GM18499 (cell line): ENCODE results near the gene CFAP99.
A peak's percentile ranks its signal among the peaks of the same experiment; 100 is the strongest.
"Not testable (repeated sequence)": the region's sequence is repeated elsewhere in the genome, so short reads cannot be mapped to it uniquely, and the experiment has no call there.

Source experiments
- ATAC-seq: cut with Tn5 transposase; IDR thresholded peaks from one replicate; pipeline ENCODE4 v1.9.1; 2021; ENCODE audit warnings: moderate number of reproducible peaks; ENCODE audit not compliant: insufficient read depth, unreplicated experiment

The CFAP99 gene

DNA sequence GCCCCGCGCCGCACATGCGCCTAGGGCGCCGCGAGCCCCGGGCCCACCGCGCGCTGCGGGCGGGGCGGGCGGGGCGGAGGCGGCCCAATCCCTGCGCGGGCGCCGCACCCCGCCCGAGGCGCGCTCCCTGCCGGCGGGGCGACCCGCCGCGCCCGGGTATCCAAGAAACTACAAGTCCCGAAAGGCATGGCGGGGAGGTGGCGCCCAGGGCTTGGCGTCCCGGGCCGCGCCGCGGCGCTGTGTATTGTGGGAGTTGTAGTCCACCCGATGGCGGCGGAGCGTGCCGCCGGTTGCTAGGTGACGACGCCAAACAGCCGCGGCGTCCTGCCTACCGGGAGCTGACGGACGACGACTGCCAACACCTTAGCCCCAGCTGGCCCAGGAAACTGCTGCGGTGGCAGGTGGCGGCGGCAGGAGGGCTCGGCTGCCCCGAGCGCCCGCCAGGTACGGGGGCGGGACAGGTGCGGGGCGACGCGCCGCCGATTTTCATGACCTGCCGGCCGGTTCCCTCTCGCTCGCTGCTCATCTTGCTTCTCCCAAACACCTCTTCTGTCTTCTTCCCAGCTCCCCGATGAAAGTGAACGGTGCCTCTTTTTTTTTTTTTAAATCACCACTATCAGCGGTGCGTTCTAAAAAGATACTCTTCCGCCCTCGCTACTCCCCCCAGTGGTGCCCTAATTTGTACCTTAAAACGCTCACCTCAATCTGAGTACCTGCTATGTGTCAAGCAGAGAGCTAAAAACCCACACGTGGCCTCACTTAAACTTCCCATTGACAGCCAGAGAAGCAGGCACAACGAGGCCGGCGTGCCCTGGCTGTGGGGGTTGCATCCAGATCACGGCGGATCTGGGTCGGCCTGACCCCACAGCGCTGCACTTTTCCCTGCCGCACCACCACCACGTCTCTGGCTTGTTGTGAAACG lies at the start of gene CFAP99:
Gene CFAP99 (plus strand): TSS at position 306 of the 922 bp plus-strand sequence.
- peak; percentile 61 for ATAC-seq

DNA sequence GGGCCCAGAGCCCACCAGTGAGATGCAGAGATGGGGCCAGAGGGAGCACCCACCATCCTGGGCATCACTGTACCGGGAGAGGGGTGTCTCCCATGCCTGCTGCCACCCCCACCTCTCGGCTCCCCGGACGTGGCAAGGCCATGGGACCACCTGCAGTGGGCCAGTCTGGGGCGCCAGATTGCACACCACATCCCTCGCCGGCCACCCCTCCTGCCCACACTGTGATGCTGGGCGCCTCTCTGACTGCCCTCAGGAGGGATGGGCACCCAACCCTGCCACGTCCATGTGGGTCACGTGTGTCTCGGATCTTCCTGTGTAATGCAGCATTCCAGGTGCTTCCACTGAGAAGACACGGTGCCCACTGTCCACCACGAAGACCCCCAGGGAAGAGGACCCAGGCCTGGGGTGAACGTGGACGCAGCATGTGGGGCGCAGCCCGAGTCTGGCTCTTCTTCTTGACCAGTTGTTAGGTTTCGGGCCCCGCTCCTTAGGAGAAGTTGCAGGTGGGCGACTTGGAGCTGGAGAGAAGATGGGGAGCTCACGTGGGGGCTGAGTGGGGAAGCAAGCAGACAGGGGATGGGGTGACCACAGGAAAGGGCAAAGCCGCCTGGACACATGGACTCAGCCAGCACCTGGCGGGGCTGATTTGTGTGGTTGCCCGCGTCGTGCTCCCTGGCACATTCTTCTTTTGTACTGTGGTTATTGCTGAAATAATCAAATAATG lies 48.0 kb upstream of the CFAP99 start:
- ATAC-seq = no peak

DNA sequence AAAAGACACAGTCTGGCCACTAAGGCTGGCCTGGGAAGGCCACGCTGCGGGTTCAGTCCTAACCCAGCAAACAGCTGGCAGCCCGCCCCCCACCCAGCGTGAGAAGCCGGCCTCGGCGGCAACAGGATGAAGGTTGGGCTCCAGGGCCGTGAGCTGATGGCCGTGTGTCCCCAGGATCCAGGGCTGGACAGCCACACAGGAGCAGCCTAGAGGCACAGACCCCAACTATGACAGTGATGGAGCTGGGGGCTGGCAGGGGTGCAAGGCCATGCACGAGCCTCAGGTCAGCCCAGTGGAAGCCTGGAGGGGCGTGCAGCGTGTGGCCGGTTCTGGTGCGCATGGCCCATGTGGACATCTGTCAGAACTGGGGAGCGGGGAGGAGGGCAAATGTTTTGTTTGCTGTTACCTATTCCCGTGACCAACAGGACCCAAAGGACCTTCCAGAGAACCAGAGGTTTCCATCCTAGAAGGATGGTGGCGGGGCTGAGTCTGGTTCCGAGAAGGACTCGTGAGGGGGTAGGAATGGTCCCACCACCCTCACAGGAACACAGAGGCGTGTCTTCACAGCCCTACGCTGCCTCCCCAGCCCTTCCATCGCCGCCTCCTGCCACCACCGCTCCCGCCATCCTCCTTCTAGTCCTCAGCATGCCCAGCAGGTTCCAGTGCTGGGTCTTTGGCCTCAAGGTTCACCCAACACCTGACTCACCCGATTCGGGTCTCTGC lies 46.8 kb upstream of the CFAP99 start:
- ATAC-seq = no peak

DNA sequence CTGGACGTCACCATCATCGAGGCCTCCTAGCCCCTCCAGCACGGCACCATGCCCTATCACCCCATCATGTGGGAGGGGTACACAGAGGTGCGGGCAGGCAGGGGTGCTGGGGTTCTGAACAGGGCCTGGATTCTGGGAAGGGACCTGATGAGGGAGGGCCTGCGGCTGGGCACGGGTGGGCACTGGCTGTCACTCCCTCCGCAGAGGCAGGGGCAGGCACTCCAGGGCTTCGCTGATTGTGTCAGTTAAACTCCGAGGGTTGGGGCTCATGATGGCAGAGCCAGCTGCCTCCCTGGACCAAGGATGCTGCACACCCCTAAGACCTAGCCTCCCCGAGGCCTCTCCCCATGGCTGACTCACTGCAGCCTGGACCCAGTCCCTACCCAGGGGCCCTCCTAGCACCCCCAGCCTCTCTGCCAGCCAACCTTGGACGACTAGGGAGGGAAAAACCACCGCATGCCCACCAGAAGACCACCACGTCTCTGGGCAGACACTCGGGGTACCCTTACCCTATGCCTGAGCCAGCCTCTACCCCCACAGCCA lies 46.2 kb upstream of the CFAP99 start:
- no peak for ATAC-seq

DNA sequence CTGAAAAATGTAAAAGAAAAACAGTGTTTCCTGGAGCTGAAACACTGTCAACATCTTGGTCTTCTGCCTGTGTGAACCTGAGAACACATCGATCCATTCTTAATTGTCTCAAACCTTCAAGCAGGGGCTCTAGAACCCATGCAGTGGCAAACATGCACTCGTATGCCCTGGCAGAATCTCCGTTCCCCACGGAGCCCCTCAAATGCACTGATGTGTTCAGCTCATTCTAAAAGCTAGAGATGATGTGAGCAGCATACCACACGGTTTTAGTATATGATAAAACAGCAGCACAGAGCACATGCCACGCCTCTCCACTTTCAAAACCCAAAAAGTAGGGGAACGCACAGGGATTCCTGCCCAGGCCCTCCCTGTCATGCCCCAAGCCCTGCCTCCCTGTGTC lies 45.2 kb upstream of the CFAP99 start:
- no peak for ATAC-seq

DNA sequence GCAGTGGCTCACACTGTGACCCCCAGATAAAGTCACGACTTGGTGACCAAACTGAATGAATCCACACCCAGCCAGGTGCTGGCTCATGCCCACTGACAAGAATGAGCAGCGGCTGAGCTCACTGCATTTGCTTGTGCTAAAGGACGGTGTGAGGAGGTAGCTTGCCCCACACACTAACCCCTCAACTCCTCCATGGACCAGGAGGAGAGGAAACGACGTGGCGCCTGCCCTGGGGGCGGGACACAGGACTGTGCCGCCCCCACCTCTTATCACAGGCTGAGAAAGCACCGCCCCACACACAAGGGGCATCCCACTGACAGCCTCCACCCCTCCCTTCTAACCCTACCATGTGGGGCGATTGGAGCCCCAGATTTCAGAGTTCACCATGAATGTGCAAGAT lies 43.3 kb upstream of the CFAP99 start:
- ATAC-seq = no peak

DNA sequence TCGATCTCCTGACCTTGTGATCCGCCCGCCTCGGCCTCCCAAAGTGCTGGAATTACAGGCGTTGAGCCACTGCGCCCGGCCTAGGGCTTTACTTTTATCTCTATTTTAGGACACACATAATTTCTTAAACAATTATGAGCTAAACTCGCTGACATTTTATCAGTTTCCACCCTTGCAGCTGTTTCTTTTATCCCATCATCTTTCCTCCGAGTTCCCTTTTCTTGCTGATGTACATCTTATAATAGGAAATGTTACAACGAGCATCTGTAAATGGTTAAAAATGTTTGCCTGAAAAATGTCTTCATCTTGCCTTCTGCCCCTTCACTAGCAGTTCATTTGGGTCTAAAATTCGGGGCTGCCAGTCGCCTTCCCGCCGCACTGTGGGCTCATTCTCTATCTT lies 41.5 kb upstream of the CFAP99 start:
- ATAC-seq = no peak

DNA sequence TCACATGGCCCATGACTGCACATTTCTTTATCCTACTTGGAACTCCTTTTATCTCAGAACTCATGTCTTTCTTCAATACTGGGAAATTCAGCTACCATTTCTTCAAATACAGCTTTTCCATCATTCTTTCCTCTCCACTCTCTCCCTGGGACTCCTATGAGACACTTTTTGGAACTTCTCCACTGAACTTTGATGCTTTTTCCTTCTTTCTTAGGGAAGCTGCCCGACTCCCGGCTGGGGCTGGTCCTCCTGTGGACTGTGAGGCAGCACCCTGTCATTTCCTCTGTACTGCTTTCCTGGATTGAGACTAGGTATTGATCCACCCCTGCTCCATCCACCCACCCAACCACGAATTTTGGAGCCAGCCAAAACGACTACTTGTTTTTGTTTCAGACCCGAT lies 40.4 kb upstream of the CFAP99 start:
- no peak for ATAC-seq

DNA sequence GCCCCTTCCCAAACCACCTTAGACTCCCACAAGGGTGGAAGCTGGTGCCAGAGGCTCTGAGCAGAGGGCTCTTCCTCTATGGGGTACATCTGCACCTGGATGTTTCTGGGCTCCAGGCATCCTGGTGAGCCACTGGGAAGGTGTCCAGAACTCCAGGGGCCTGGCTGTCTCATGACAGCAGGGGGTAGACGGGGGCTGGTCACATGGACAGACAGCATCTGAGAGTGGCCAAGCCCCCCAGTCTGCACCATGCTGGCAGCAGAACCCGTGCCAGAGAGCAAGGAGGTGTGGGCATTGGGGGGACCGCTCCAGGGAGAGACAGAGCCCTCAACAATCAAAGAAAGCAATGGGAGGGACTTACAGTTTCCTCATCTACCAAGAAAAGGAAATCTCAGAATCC lies 39.9 kb upstream of the CFAP99 start:
- ATAC-seq = no peak

DNA sequence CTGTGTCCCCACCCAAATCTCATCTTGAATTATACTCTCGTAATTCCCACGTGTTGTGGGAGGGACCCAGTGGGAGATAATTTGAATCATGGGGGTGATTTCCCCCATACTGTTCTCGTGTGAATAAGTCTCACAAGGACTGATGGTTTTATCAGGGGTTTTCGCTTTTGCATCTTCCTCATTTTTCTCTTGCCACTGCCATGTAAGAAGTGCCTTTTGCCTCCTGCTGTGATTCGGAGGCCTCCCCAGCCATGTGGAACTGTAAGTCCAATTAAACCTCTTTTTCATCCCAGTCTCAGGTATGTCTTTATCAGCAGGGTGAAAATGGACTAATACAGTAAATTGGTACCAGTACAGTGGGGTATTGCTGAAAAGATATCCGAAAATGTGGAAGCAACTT lies 38.2 kb upstream of the CFAP99 start:
- ATAC-seq = not testable (repeated sequence)

DNA sequence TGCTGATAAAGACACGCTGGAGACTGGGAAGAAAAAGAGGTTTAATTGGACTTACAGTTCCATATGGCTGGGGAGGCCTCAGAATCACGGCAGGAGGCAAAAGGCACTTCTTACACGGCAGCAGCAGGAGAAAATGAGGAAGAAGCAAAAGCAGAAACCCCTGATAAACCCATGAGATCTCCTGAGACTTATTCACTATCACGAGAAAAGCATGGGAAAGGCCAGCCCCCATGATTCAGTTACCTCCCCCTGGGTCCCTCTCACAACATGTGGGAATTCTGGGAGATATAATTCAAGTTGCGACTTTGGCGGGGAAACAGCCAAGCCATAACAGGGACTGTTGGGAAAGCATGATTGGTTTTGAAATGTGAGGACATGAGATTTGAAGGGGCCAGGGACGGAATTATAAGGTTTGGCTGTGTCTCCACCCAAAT lies 36.0 kb upstream of the CFAP99 start:
- ATAC-seq = not testable (repeated sequence)

DNA sequence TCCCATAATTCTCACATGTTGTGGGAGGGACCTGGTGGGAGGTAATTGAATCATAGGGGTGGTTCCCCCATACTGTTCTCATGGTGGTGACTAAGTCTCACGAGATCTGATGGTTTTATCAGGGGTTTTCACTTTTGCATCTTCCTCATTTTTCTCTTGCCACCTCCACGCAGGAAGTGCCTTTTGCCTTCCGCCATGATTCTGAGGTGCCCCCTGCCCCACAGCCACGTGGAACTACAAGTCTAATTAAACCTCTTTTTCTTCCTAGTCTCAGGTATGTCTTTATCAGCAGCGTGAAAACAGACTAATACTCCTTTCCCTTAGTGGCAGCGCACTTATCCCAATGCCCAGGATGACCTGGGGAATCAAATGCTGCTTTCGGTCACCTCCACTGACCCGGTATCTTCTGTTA lies 35.5 kb upstream of the CFAP99 start:
- not testable (repeated sequence) for ATAC-seq

DNA sequence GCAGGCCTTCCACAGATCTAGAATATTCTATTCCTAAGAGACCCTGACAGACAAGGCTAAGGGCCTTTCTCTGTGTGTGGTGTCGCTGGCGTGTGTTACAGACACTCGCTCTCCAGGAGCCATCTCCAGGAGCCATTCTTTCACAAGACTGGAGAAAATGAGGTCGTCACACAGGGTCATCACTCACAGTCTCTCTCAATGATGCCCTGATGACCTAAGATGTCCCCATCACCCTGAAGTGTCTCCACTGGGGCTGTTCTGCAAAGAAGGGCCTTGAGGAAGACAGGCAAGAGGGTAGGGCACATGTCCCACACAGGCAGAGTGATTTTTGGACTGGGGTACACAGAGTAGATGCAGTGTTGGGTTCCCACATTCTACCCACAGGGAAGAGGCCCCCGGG lies 35.0 kb upstream of the CFAP99 start:
- no peak for ATAC-seq

DNA sequence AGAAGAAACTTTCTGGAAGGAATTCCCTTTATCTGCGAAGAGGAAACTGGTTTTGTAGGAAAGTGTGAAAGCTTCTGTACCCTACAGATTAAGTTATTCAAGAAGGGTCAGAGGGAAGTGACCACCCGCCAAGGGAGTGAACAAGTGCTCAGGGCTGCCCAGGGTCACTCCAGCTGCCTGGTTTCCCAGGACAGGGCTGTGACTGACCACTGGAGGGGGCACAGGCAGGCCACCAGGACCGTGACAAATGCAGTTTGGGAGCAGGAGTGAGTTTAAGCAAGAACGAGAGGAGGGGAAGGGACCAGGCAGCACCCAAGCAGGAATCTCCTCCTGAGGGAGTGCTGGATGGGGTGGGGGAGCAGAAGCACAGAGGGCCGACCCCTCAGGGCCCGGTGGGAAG lies 34.5 kb upstream of the CFAP99 start:
- no peak for ATAC-seq

DNA sequence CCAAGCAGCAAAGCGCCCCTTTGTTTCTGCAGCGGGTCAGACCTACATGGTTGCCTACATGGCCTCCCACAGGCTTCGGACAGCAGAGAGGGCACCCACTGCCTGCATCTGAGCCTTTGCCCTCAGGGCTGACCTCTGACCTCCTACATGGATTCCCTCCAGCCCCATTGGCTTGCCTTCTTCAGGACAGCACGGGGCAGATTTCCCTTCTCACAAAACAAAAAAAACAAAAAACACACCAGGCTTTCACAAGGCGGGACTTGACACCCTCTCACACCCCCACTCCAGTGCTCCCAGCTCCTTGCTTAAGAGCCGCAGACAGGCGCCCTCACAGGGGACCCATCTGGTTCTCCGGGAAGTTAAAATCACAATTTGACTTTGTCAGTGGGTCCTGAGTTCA lies 33.2 kb upstream of the CFAP99 start:
- ATAC-seq = no peak

DNA sequence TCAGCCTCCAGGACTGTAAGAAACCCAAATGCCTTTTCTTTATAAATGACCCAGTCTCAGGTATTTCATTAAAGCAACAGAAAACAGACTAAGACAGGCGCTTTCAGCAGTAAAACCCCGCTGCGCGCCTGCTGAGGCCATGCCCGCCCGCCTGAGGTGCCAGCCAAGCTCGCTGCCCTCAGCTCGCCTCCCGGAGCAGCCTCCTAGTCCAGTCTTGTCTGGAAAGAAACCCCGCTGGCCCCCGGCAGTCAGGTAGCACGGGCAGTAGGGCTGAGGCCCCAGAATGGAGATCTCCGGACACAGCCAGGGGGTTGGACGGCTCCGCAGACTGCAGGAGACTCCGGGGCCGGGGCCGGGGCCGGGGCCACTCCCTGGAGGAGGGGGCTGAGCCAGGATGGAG lies 32.0 kb upstream of the CFAP99 start:
- ATAC-seq = no peak

DNA sequence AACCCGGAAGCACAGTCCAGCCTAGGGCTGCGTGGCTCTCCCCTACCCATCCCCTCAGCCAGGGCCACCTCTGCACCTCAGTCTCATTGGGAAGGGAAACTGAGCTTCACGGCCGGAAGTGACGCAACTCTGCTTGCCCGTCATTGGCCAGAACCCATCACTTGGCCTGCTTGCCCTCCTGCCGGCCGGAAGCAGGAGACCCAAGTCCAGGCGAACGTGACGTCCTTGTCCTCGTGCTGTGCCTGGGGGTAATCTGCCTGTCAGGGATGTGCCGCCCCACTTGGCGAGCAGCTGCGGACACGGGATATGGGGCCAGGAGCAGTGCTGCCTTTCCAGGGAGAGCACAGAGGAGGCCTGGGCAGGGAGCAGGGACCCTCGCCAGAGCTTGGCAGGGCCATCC lies 31.5 kb upstream of the CFAP99 start:
- ATAC-seq = no peak

DNA sequence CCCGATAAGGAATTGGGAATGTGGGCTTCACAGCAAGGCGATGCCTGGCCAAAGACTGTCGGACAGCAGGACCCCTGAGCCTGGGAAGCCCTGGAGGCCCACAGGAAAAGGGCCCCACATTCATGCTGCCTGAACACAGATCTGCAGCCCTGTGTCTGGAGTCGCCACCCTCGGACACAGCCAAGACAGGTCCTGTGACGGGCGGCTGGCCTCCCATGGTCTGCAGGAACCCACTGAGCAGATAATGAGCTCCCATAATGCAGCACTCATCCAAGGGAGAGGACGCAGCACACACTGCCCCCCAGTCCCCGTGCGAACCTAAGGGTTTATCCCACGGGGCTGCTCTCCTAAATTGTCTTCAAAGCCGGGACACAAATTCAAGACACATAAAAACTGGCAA lies 30.9 kb upstream of the CFAP99 start:
- no peak for ATAC-seq

DNA sequence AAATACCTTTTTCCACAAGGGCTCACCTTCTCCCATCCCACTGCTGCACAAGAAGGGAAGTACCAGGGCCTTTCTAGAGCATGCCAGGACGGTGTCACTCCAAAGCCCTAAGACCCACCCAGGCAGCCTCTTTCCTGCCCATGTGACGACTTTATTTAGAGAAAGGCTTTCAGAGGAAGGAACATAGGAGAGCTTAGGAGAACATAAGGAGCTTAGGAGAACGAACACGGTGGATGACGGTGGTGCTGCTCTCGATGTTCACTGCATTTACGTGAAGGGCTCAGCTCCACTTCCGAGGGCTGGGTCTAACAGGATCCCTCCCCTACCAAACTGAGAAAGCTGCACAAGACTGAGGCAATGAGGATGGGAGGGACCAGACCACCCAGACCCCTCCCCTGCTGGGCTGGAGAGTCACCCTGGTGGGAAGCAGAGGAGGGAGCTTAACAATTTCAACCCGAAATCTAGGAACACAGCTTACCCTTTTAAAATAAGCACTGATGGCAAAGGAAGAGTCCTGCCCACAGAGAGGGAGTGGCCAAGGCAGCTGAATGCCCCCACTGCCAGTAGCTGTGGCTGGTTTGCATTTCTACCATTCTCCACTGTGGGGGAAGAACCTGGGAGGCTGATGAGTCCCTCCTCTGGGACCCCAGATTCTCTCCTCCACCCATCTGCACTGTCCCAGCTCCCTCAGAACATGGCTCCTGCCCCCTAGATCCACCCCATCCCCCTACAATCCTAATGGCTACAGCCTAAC lies 30.1 kb upstream of the CFAP99 start:
- no peak for ATAC-seq

DNA sequence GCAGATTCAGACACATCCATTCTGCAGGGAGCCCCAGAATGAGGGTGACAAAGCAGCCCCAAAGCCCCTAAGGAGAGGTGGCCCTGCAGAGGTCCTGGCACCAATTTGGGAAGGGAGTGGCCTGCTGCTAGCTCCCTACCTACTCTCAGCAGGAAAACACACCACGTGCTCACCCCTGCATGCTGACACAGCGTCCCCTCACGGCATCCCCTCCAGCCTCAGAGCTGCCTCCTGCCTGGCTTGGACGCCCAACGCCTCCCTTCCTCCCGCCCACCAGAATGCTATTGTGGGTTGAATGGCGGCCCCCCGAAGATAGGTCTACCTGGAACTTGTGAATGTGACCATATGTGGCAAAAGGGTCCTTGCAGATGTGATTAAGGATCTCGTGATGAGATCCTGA lies 29.1 kb upstream of the CFAP99 start:
- ATAC-seq = no peak
